ENCODE data around the gene BTAF1. TPM values are rescaled to one million over a fixed set of nuclear protein-coding genes. Genes with fewer than 3 reads are reported as not detected.

Gene BTAF1
- total RNA-seq, 1 experiment from 2014 or later: 42.5 TPM

- Histone ChIP-seq H2AFZ (ENCODE audit: low read depth, low read length, poor library complexity, severe bottlenecking) (no peak overlapping the region), H4K20me1 (ENCODE audit: insufficient read depth) (no peaks in the 10 kb centered on the region), H3K36me3 (ENCODE audit: control insufficient read depth in 1 of 2, insufficient read depth in 2 of 2, low read length in 2 of 2) (no peaks in the 10 kb centered on the region), H3K27ac (ENCODE audit: low read depth, low read length) (no peak overlapping the region), H3K4me2 (ENCODE audit: low read length) (no peak overlapping the region), H3K4me3 (replicated peaks in 1 of 2; ENCODE audit: low read depth in 1 of 2, low read length in 2 of 2) (no peak overlapping the region), H3K9ac (ENCODE audit: low read length) (no peak overlapping the region), H3K4me1 (ENCODE audit: control insufficient read depth in 1 of 2, insufficient read depth in 2 of 2, low read length in 2 of 2) (no peaks in the 10 kb centered on the region), H3K9me2 (ENCODE audit: insufficient read depth) (no peaks in the 10 kb centered on the region), H3K79me2 (ENCODE audit: insufficient read depth, low read length) (no peaks in the 10 kb centered on the region), H3K27me3 (ENCODE audit: insufficient read depth, low read length) (no peaks in the 10 kb centered on the region), H3K9me3 (ENCODE audit: control insufficient read depth in 1 of 2, insufficient read depth in 1 of 2, low read depth in 1 of 2, low read length in 2 of 2) (no peaks in the 10 kb centered on the region)
- intact Hi-C loops (cut with micrococcal nuclease): no loop called here
- CTCF ChIA-PET: no interaction called here
- POLR2A ChIA-PET: no interaction called here
- TF ChIP-seq YY1 (IDR thresholded peaks at IDR 0.05; ENCODE audit: extremely low read depth, insufficient replicate concordance, low read depth, low read length): no peak
- no peak for TF ChIP-seq ZNF274 (IDR thresholded peaks at IDR 0.05; ENCODE audit: low read depth, low read length)
- no peak for TF ChIP-seq POLR2A (IDR thresholded peaks at IDR 0.05; ENCODE audit: borderline replicate concordance, extremely low read depth, insufficient read depth, insufficient read length)
- TF ChIP-seq MAX (IDR thresholded peaks at IDR 0.05): no peak
- TF ChIP-seq REST (IDR thresholded peaks at IDR 0.05; ENCODE audit: low read depth): no peak
- no peak for TF ChIP-seq TCF7L2 (IDR thresholded peaks at IDR 0.05; ENCODE audit: borderline replicate concordance, extremely low read depth, insufficient read depth, insufficient read length)
- no peak for TF ChIP-seq ELF1 (IDR thresholded peaks at IDR 0.05; ENCODE audit: borderline replicate concordance, low read depth)
- TF ChIP-seq POLR2AphosphoS5 (IDR thresholded peaks at IDR 0.05; ENCODE audit: low read depth, low read length): no peak
- BruUV-seq (replicated peaks): no TSS peak
- ATAC-seq: no peak
- DNase-seq (ENCODE audit: low read depth, low spot score): no peak
- RAD21 ChIA-PET (ENCODE audit: low non-redundant PET in 1 of 2, low total read pairs in 2 of 2, uncharacterized antibody in 2 of 2, unreplicated experiment in 2 of 2): no interaction called here
These were observed 138.7 kb downstream of the BTAF1 start for GRCh38 chr10:92062273-92062672.
